B cell (primary cell): ENCODE results near the gene SYT14. TPM values are rescaled to one million over a fixed set of nuclear protein-coding genes. Genes with fewer than 3 reads are reported as not detected.
"Not testable (repeated sequence)": the region's sequence is repeated elsewhere in the genome, so short reads cannot be mapped to it uniquely, and the experiment has no call there.

Experiments used
- ATAC-seq: fragments of 200-7000 bp; cut with Tn5 transposase; one replicate; pipeline ENCODE4 v1.10.0; 2021; ENCODE audit warnings: low read depth, mild to moderate bottlenecking, moderate number of reproducible peaks, moderate library complexity
- CTCF ChIA-PET: fragments of 350-600 bp; sonication (Branson Sonifier 250); formaldehyde crosslinking; loops from one replicate; lab custom pipeline; 2021; ENCODE audit warnings: antibody characterized with exemption, inconsistent platforms; lab: Charles Lee
- POLR2A ChIA-PET: fragments of 350-600 bp; sonication (Branson Sonifier 250); formaldehyde crosslinking; loops from one replicate; lab custom pipeline; 2021; ENCODE audit warnings: antibody characterized with exemption; lab: Charles Lee
- DNase-seq: peaks from one replicate; pipeline ENCODE4 v3.0.0; 2013
- H2AFZ ChIP-seq: 2 replicates; pipeline ENCODE4 v1.6.1; 2012; ENCODE audit warnings: mild to moderate bottlenecking, low read depth, low read length; ENCODE audit not compliant: insufficient read depth, poor library complexity, severe bottlenecking
- H3K27ac ChIP-seq, 2 donors: 1 replicate in 1 of 2; 2 replicates in 1 of 2; pipeline ENCODE4 v1.5.1; 2012 to 2013; ENCODE audit warnings: low read length in 2 of 2, mild to moderate bottlenecking in 2 of 2, moderate library complexity in 1 of 2
- H3K27me3 ChIP-seq, 4 experiments: fragments of 200-600 bp in 1 of 4; sonication (generic) in 1 of 4; replicated peaks in 1 of 4; 1 replicate in 2 of 4; 2 replicates in 2 of 4; pipeline versions ENCODE4 v1.6.1 to v1.7.0; 2013 to 2016; ENCODE audit warnings: low read length in 3 of 4, mild to moderate bottlenecking in 2 of 4, mixed read lengths in 1 of 4, moderate library complexity in 1 of 4; ENCODE audit not compliant: insufficient read depth in 4 of 4, control insufficient read depth in 3 of 4; ENCODE audit errors: control extremely low read depth in 1 of 4
- H3K36me3 ChIP-seq, 2 experiments: replicated peaks in 1 of 2; 1 replicate in 1 of 2; 2 replicates in 1 of 2; pipeline versions ENCODE4 v1.6.1 to v1.7.1; 2013; ENCODE audit warnings: low read length in 1 of 2; ENCODE audit not compliant: insufficient read depth in 2 of 2, control insufficient read depth in 1 of 2; ENCODE audit errors: control extremely low read depth in 1 of 2, extremely low read depth in 1 of 2
- H3K4me1 ChIP-seq, 2 donors: fragments of 200-600 bp in 1 of 2; sonication (generic) in 1 of 2; 1 replicate in 1 of 2; 2 replicates in 1 of 2; pipeline versions ENCODE4 v1.5.1 to v1.6.1; 2013 to 2017; ENCODE audit warnings: low read length in 2 of 2; ENCODE audit not compliant: control insufficient read depth in 2 of 2, insufficient read depth in 2 of 2
- H3K4me2 ChIP-seq: replicated peaks from 2 replicates; pipeline ENCODE3; 2012; ENCODE audit warnings: mild to moderate bottlenecking, low read depth, low read length; ENCODE audit not compliant: poor library complexity, severe bottlenecking
- H3K4me3 ChIP-seq, 5 experiments: fragments of 200-600 bp in 1 of 5; sonication (generic) in 1 of 5; 1 replicate in 3 of 5; 2 replicates in 2 of 5; pipeline versions ENCODE4 v1.5.1 to v1.7.0; 2011 to 2016; ENCODE audit warnings: low read length in 4 of 5, mild to moderate bottlenecking in 4 of 5, low read depth in 2 of 5, control low read depth in 1 of 5, moderate library complexity in 1 of 5; ENCODE audit not compliant: insufficient read depth in 1 of 5; ENCODE audit errors: control extremely low read depth in 1 of 5, extremely low read depth in 1 of 5
- H3K79me2 ChIP-seq: fragments of 200-600 bp; sonication (generic); one replicate; pipeline ENCODE4 v1.6.0; 2016; ENCODE audit warnings: low read length; ENCODE audit not compliant: control insufficient read depth, insufficient read depth
- H3K9ac ChIP-seq: fragments of 200-600 bp; sonication (generic); 2 replicates; pipeline ENCODE4 v1.6.1; 2017; ENCODE audit warnings: mild to moderate bottlenecking, low read length, moderate library complexity
- H3K9me3 ChIP-seq, 3 donors: one replicate each; pipeline versions ENCODE4 v1.6.1 to v1.7.1; 2013; ENCODE audit warnings: low read length in 2 of 3; ENCODE audit not compliant: control insufficient read depth in 2 of 3, insufficient read depth in 1 of 3; ENCODE audit errors: control extremely low read depth in 1 of 3
- H4K20me1 ChIP-seq: 2 replicates; pipeline ENCODE4 v1.6.0; 2012; ENCODE audit warnings: mild to moderate bottlenecking, low read length; ENCODE audit not compliant: insufficient read depth, control insufficient read depth, poor library complexity, severe bottlenecking
- H3K27ac Mint-ChIP-seq: one replicate; pipeline ENCODE4 v1.8.0; 2021; ENCODE audit warnings: mixed read lengths
- H3K27me3 Mint-ChIP-seq: one replicate; pipeline ENCODE4 v1.8.0; 2021; ENCODE audit warnings: mixed read lengths
- H3K4me1 Mint-ChIP-seq: one replicate; pipeline ENCODE4 v1.8.0; 2021; ENCODE audit warnings: mixed read lengths
- H3K4me3 Mint-ChIP-seq: one replicate; pipeline ENCODE4 v1.8.0; 2021; ENCODE audit warnings: mixed read lengths
- H3K9me3 Mint-ChIP-seq: one replicate; pipeline ENCODE4 v1.8.0; 2022; ENCODE audit warnings: mixed read lengths; ENCODE audit not compliant: insufficient read depth
- CTCF ChIP-seq: fragments of 200-600 bp; IDR thresholded peaks from one replicate; pipeline ENCODE4 v1.8.0; 2022; ENCODE audit warnings: antibody characterized with exemption, mild to moderate bottlenecking
- EZH2 ChIP-seq: IDR thresholded peaks from 2 replicates; pipeline ENCODE4 v1.6.1; 2012; ENCODE audit warnings: borderline replicate concordance, low read depth, mild to moderate bottlenecking, moderate library complexity, low read length; ENCODE audit not compliant: insufficient read depth, poor library complexity, severe bottlenecking
- WGBS: methylation state at CpG from one replicate; pipeline ENCODE4 v1.1.5; 2013; ENCODE audit warnings: missing lambda C conversion rate; ENCODE audit not compliant: insufficient coverage; 5-methylcytosine and 5-hydroxymethylcytosine counted together
- intact Hi-C: fragments of 100-400 bp; cut with micrococcal nuclease; formaldehyde crosslinking; loops from one replicate; pipeline ENCODE4 v1.10.0; 2022
- polyA plus RNA-seq: library from polyadenylated mRNA; depleted of rRNA; stranded (reverse); fragments of >200 nt; gene quantifications from 2 replicates; pipeline ENCODE4 v1.2.3, GENCODE V29; 2012
- total RNA-seq, 2 donors: library from RNA; stranded (reverse); fragments of 120-200 nt in 1 of 2; gene quantifications; 1 replicate in 1 of 2; 2 replicates in 1 of 2; pipeline versions ENCODE4 v1.2.3 to v1.2.4, GENCODE V29; 2013 to 2022

The SYT14 gene
- total and polyA plus RNA-seq, 2 donors (not counting 1 experiment from before 2014, with no cell fraction given) = not detected

- ChIA-PET POLR2A (no interaction called here), CTCF (no interaction called here)
- ATAC-seq = no peak
- DNase-seq = no peak
- intact Hi-C loops = no loop called here
- Histone ChIP-seq H3K4me1 (no peaks in the 10 kb centered on the region), H2AFZ (no peak overlapping the region), H3K36me3 (no peaks in the 10 kb centered on the region), H3K4me2 (no peak overlapping the region), H3K9ac (no peak overlapping the region), H4K20me1 (no peaks in the 10 kb centered on the region), H3K27me3 (no peaks in the 10 kb centered on the region), H3K4me3 (no peak overlapping the region), H3K9me3 (no peaks in the 10 kb centered on the region), H3K79me2 (no peaks in the 10 kb centered on the region), H3K27ac (no peak overlapping the region)
- no peak overlapping the region for H3K27ac Mint-ChIP-seq
- no peaks in the 10 kb centered on the region for H3K4me1 Mint-ChIP-seq
- WGBS = no CpG with 5 or more reads among the region's 2 CpGs
- TF ChIP-seq CTCF (no peak), EZH2 (no peak)
- H3K27me3 Mint-ChIP-seq = peaks cover 12% of the 10 kb centered on the region
- H3K9me3 Mint-ChIP-seq = no peaks in the 10 kb centered on the region
- H3K4me3 Mint-ChIP-seq = no peak overlapping the region
Measured at GRCh38 chr1:209901211-209901610, 36.8 kb upstream of the SYT14 start.

DNA sequence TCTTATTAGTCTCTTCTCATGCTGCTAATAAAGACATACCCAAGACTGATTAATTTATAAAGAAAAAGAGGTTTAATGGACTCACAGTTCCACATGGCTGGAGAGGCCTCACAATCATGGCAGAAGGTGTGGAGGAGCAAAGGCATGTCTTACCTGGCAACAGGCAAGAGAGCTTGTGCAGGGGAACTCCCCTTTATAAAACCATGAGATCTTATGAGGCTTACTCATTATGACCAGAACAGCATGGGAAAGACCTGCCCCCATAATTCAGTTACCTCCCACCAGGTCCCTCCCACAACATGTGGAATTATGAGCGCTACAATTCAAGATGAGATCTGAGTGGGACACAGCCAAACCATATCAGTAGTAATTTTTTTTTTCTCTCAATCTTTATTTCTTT is 33.2 kb upstream of the SYT14 start:
- no CpG with 5 or more reads among the region's 1 CpG for WGBS
- H3K4me1 ChIP-seq, H3K27me3 Mint-ChIP-seq, H3K79me2 ChIP-seq, H3K9me3 Mint-ChIP-seq, H3K4me3 Mint-ChIP-seq, CTCF ChIA-PET, H3K27me3 ChIP-seq, H3K27ac ChIP-seq, intact Hi-C loops, H2AFZ ChIP-seq, H3K27ac Mint-ChIP-seq, H3K36me3 ChIP-seq, H3K4me1 Mint-ChIP-seq, H3K9me3 ChIP-seq, ATAC-seq, H4K20me1 ChIP-seq, H3K9ac ChIP-seq, H3K4me2 ChIP-seq, POLR2A ChIA-PET, DNase-seq, H3K4me3 ChIP-seq: not testable (repeated sequence)
